Neural cell (in vitro differentiated cells): ENCODE measurements around the gene GABBR2. TPM values are rescaled to one million over a fixed set of nuclear protein-coding genes. Genes with fewer than 3 reads are reported as not detected.

ENCODE experiments used
- H2AFZ ChIP-seq: fragments of 200-600, 300-800 bp; sonication (generic), shearing (Covaris generic); 2 replicates; pipeline ENCODE4 v1.6.0; 2014; ENCODE audit warnings: low read depth, mild to moderate bottlenecking, antibody characterized with exemption, low read length, moderate library complexity
- H3F3A ChIP-seq: fragments of 200-600 bp; shearing (Covaris generic); 2 replicates; pipeline ENCODE4 v1.6.1; 2016; ENCODE audit warnings: mild to moderate bottlenecking, moderate library complexity, mixed read lengths, antibody characterized with exemption, low read length; ENCODE audit not compliant: insufficient read depth, poor library complexity, severe bottlenecking
- H3K27ac ChIP-seq: fragments of 200-600, 300-800 bp; sonication (generic), shearing (Covaris generic); 2 replicates; pipeline ENCODE4 v1.5.1; 2014; ENCODE audit warnings: mild to moderate bottlenecking, low read length, moderate library complexity
- H3K27me3 ChIP-seq: fragments of 300-800, 200-600 bp; sonication (generic), shearing (Covaris generic); 2 replicates; pipeline ENCODE4 v1.6.0; 2014; ENCODE audit warnings: mild to moderate bottlenecking, low read depth, low read length, moderate library complexity; ENCODE audit not compliant: insufficient read depth
- H3K36me3 ChIP-seq: fragments of 300-800, 200-600 bp; sonication (generic), shearing (Covaris generic); 2 replicates; pipeline ENCODE4 v1.5.1; 2014; ENCODE audit warnings: mild to moderate bottlenecking, antibody characterized with exemption, low read length, moderate library complexity; ENCODE audit not compliant: insufficient read depth
- H3K4me2 ChIP-seq: fragments of 300-800, 200-600 bp; sonication (generic), shearing (Covaris generic); 2 replicates; pipeline ENCODE4 v1.6.0; 2014; ENCODE audit warnings: mild to moderate bottlenecking, low read length
- H3K4me3 ChIP-seq: fragments of 300-800, 200-600 bp; sonication (generic), shearing (Covaris generic); 2 replicates; pipeline ENCODE4 v1.5.1; 2014; ENCODE audit warnings: mild to moderate bottlenecking, low read length, moderate library complexity
- H3K79me2 ChIP-seq: fragments of 200-600 bp; shearing (Covaris generic); replicated peaks from 2 replicates; pipeline ENCODE4 v1.6.0; 2014; ENCODE audit warnings: mild to moderate bottlenecking, low read length, moderate library complexity; ENCODE audit not compliant: insufficient read depth
- H3K9ac ChIP-seq: fragments of 300-800, 200-600 bp; sonication (generic), shearing (Covaris generic); 2 replicates; pipeline ENCODE4 v1.6.1; 2016; ENCODE audit warnings: mild to moderate bottlenecking, low read length, mixed read lengths
- H3K9me2 ChIP-seq: fragments of 200-600 bp; shearing (Covaris generic); 2 replicates; pipeline ENCODE4 v1.6.1; 2016; ENCODE audit warnings: mild to moderate bottlenecking, low read length, mixed read lengths; ENCODE audit not compliant: insufficient read depth
- H3K9me3 ChIP-seq: fragments of 200-600, 300-800 bp; sonication (generic), shearing (Covaris generic); 2 replicates; pipeline ENCODE4 v1.6.1; 2016; ENCODE audit warnings: mild to moderate bottlenecking, mixed run types, low read length, moderate library complexity, mixed read lengths
- H4K20me1 ChIP-seq: fragments of 200-600 bp; shearing (Covaris generic); 2 replicates; pipeline ENCODE4 v1.6.1; 2016; ENCODE audit warnings: mild to moderate bottlenecking, mixed run types; ENCODE audit not compliant: insufficient read depth
- EP300 ChIP-seq: fragments of 450-650 bp; conservative IDR thresholded peaks from 2 replicates; pipeline ENCODE4 v1.6.1; 2014; ENCODE audit warnings: antibody characterized with exemption, mild to moderate bottlenecking, moderate library complexity; ENCODE audit not compliant: poor library complexity, severe bottlenecking
- EZH2 ChIP-seq: fragments of 200-600, 300-800 bp; shearing (Covaris generic), sonication (generic); IDR thresholded peaks from 2 replicates; pipeline ENCODE4 v1.6.1; 2014; ENCODE audit warnings: antibody characterized with exemption, low read length, borderline replicate concordance, mild to moderate bottlenecking; ENCODE audit not compliant: insufficient read depth, poor library complexity, severe bottlenecking
- MXI1 ChIP-seq: fragments of 450-650 bp; conservative IDR thresholded peaks from 2 replicates; pipeline ENCODE4 v1.6.1; 2014; ENCODE audit warnings: antibody characterized with exemption, mild to moderate bottlenecking; ENCODE audit not compliant: poor library complexity, severe bottlenecking
- POLR2AphosphoS5 ChIP-seq: IDR thresholded peaks from 2 replicates; pipeline ENCODE4 v1.6.1; 2012
- RAD21 ChIP-seq: fragments of 450-650 bp; conservative IDR thresholded peaks from 2 replicates; pipeline ENCODE4 v1.6.1; 2014; ENCODE audit warnings: antibody characterized with exemption, mild to moderate bottlenecking, moderate library complexity
- SMC3 ChIP-seq: fragments of 450-650 bp; conservative IDR thresholded peaks from 2 replicates; pipeline ENCODE4 v1.6.1; 2014; ENCODE audit warnings: antibody characterized with exemption, mild to moderate bottlenecking, moderate library complexity; ENCODE audit not compliant: poor library complexity
- TAF1 ChIP-seq: IDR thresholded peaks from 2 replicates; pipeline ENCODE4 v1.6.1; 2012; ENCODE audit warnings: low read depth
- polyA plus RNA-seq: library from polyadenylated mRNA; depleted of rRNA; stranded (reverse); fragments of >200 nt; gene quantifications from 2 replicates; pipeline ENCODE4 v1.2.3, GENCODE V29; 2014
- TF ChIP-seq, protein P1 (sequence below): fragments of 450-650 bp; IDR thresholded peaks from 2 replicates; pipeline ENCODE4 v1.5.1; 2014; ENCODE audit warnings: antibody characterized with exemption, mild to moderate bottlenecking, moderate library complexity; ENCODE audit not compliant: poor library complexity, severe bottlenecking
- TF ChIP-seq, protein P2 (sequence below): IDR thresholded peaks from 2 replicates; pipeline ENCODE4 v1.6.1; 2012; ENCODE audit warnings: borderline replicate concordance

GABBR2 gene
- polyA plus RNA-seq, 1 donor from 2014 or later = 7.1 TPM

DNA sequence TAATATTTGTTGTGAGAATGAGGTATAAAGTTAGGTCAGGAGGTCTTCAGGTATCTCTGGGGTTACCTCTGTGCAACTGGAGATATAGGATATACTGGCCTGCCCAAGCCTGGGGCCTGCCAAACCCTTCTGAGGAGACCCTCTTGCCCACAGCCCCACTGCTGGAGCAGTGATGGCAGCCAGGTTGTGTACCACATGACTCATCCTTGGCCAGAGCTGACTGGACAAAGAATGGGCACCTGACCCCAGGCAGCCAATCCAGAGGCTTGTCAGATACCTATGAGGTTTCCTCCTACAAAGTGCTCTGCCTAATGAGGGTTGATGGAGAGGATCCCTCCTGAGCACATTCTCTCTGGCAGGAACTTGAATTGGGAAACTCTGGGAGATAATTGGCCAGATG is 397.2 kb downstream of the GABBR2 start:
- Histone ChIP-seq H3K27me3 (no peaks in the 10 kb centered on the region), H3K4me3 (no peak overlapping the region), H3K79me2 (no peaks in the 10 kb centered on the region), H3K9ac (no peak overlapping the region), H3K4me2 (no peak overlapping the region), H4K20me1 (no peaks in the 10 kb centered on the region), H3F3A (no peaks in the 10 kb centered on the region), H3K36me3 (no peaks in the 10 kb centered on the region), H2AFZ (no peak overlapping the region), H3K9me3 (no peaks in the 10 kb centered on the region), H3K27ac (no peak overlapping the region), H3K9me2 (no peaks in the 10 kb centered on the region)
- no peak for TF ChIP-seq TAF1
- TF ChIP-seq, protein P1, sequence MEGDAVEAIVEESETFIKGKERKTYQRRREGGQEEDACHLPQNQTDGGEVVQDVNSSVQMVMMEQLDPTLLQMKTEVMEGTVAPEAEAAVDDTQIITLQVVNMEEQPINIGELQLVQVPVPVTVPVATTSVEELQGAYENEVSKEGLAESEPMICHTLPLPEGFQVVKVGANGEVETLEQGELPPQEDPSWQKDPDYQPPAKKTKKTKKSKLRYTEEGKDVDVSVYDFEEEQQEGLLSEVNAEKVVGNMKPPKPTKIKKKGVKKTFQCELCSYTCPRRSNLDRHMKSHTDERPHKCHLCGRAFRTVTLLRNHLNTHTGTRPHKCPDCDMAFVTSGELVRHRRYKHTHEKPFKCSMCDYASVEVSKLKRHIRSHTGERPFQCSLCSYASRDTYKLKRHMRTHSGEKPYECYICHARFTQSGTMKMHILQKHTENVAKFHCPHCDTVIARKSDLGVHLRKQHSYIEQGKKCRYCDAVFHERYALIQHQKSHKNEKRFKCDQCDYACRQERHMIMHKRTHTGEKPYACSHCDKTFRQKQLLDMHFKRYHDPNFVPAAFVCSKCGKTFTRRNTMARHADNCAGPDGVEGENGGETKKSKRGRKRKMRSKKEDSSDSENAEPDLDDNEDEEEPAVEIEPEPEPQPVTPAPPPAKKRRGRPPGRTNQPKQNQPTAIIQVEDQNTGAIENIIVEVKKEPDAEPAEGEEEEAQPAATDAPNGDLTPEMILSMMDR = no peak
- TF ChIP-seq EP300 = no peak
- TF ChIP-seq EZH2 = no peak
- TF ChIP-seq MXI1 = no peak
- TF ChIP-seq POLR2AphosphoS5 = no peak
- no peak for TF ChIP-seq RAD21
- TF ChIP-seq SMC3 = no peak
- TF ChIP-seq, protein P2, sequence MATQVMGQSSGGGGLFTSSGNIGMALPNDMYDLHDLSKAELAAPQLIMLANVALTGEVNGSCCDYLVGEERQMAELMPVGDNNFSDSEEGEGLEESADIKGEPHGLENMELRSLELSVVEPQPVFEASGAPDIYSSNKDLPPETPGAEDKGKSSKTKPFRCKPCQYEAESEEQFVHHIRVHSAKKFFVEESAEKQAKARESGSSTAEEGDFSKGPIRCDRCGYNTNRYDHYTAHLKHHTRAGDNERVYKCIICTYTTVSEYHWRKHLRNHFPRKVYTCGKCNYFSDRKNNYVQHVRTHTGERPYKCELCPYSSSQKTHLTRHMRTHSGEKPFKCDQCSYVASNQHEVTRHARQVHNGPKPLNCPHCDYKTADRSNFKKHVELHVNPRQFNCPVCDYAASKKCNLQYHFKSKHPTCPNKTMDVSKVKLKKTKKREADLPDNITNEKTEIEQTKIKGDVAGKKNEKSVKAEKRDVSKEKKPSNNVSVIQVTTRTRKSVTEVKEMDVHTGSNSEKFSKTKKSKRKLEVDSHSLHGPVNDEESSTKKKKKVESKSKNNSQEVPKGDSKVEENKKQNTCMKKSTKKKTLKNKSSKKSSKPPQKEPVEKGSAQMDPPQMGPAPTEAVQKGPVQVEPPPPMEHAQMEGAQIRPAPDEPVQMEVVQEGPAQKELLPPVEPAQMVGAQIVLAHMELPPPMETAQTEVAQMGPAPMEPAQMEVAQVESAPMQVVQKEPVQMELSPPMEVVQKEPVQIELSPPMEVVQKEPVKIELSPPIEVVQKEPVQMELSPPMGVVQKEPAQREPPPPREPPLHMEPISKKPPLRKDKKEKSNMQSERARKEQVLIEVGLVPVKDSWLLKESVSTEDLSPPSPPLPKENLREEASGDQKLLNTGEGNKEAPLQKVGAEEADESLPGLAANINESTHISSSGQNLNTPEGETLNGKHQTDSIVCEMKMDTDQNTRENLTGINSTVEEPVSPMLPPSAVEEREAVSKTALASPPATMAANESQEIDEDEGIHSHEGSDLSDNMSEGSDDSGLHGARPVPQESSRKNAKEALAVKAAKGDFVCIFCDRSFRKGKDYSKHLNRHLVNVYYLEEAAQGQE = no peak

DNA sequence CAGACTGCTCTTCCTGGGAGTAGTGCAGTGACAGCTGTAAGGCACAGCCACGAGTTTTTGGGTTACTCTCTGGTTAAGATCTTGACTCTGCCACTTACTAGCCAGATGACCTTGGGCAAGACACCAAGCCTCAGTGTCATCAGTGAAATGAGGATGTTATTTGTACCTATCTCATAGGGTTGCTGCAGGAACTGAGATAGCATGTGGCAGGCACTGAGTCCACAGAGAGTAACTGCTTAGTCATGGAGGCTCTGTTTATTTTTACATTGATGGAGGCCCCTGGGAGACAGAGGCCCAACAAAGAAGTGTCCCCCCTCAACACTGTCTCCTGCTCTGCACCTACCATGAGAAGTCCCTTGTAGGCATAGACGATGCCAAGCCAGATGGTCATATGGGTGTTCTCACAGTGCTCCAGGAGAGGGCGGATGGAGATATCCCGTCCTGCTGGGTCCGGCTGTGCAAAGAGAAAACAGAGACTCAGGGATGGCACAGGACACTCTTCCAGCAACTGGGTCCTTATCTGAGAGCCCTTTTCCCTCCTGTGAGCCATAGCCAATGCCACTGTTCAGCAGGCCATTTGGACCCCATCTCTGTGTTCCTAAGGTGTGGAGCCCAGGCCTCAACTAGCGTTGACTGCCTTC is 397.9 kb downstream of the GABBR2 start:
- Histone ChIP-seq H3K9ac (no peak overlapping the region), H3K27ac (no peak overlapping the region), H3K4me3 (no peak overlapping the region), H3K27me3 (no peaks in the 10 kb centered on the region), H4K20me1 (no peaks in the 10 kb centered on the region), H3F3A (no peaks in the 10 kb centered on the region), H2AFZ (no peak overlapping the region), H3K4me2 (no peak overlapping the region), H3K9me2 (no peaks in the 10 kb centered on the region), H3K9me3 (no peaks in the 10 kb centered on the region), H3K79me2 (no peaks in the 10 kb centered on the region), H3K36me3 (no peaks in the 10 kb centered on the region)
- TF ChIP-seq SMC3 (no peak), EP300 (no peak)
- TF ChIP-seq, protein P1 = no peak
